OCI-LY3 (cell line): Measurements from ENCODE around the gene CHRDL2.
A peak's percentile ranks its signal among the peaks of the same experiment; 100 is the strongest.

Experiments
- H2AFZ ChIP-seq: fragments of 200-600, 300-600 bp; shearing (Covaris generic); 2 replicates; pipeline ENCODE4 v1.6.0; 2014; ENCODE audit warnings: antibody characterized with exemption, low read depth, low read length
- H3K27ac ChIP-seq: fragments of 200-600, 300-600 bp; sonication (generic); 2 replicates; pipeline ENCODE4 v1.5.1; 2014; ENCODE audit warnings: mild to moderate bottlenecking, low read length, moderate library complexity, mixed read lengths
- H3K27me3 ChIP-seq: fragments of 200-600, 300-600 bp; sonication (generic); 2 replicates; pipeline ENCODE4 v1.6.1; 2014; ENCODE audit warnings: low read depth, low read length, mixed read lengths
- H3K36me3 ChIP-seq: fragments of 200-600, 300-600 bp; sonication (generic); replicated peaks from 2 replicates; pipeline ENCODE3; 2014; ENCODE audit warnings: low read depth, low read length, mixed read lengths
- H3K4me1 ChIP-seq: fragments of 300-600, 200-600 bp; sonication (generic); 2 replicates; pipeline ENCODE4 v1.6.1; 2014; ENCODE audit warnings: low read length, mixed read lengths
- H3K4me2 ChIP-seq: fragments of 200-600, 300-600 bp; sonication (generic); 2 replicates; pipeline ENCODE4 v1.6.1; 2014; ENCODE audit warnings: low read length, mixed read lengths
- H3K4me3 ChIP-seq: fragments of 300-600, 200-600 bp; sonication (generic); 2 replicates; pipeline ENCODE4 v1.5.1; 2014; ENCODE audit warnings: antibody characterized with exemption, mild to moderate bottlenecking, low read length, moderate library complexity
- H3K79me2 ChIP-seq: fragments of 300-600, 200-600 bp; shearing (Covaris generic); 2 replicates; pipeline ENCODE4 v1.6.1; 2014; ENCODE audit warnings: mild to moderate bottlenecking, low read length, mixed read lengths
- H3K9ac ChIP-seq: fragments of 300-600, 200-600 bp; shearing (Covaris generic); 2 replicates; pipeline ENCODE4 v1.6.0; 2014; ENCODE audit warnings: mild to moderate bottlenecking, low read length, moderate library complexity
- H3K9me3 ChIP-seq: fragments of 200-600, 300-600 bp; shearing (Covaris generic); 2 replicates; pipeline ENCODE4 v1.6.1; 2014; ENCODE audit warnings: low read length, mixed read lengths; ENCODE audit not compliant: insufficient read depth
- H4K20me1 ChIP-seq: fragments of 200-600, 300-600 bp; sonication (generic); 2 replicates; pipeline ENCODE4 v1.6.1; 2016; ENCODE audit warnings: low read length, mixed read lengths; ENCODE audit not compliant: insufficient read depth
- EZH2phosphoT487 ChIP-seq: fragments of 200-600 bp; shearing (Covaris generic); IDR thresholded peaks from 2 replicates; pipeline ENCODE4 v1.6.1; 2018; ENCODE audit warnings: antibody characterized with exemption, mixed run types, low read depth
- TF ChIP-seq, protein P1 (sequence below): fragments of 200-600, 300-600 bp; sonication (generic); IDR thresholded peaks from 2 replicates; pipeline ENCODE4 v1.5.1; 2014; ENCODE audit warnings: antibody characterized with exemption, low read length, low read depth

Gene CHRDL2

GRCh38 chr11:74766905-74767304, 35.7 kb upstream of the CHRDL2 start:
- H3K4me1 ChIP-seq, result peaks cover 16% of the 10 kb centered on the region
- H3K36me3 ChIP-seq, result peaks cover 26% of the 10 kb centered on the region
- H3K27me3 ChIP-seq, result no peaks in the 10 kb centered on the region
- no peak overlapping the region for H3K4me3 ChIP-seq
- H3K79me2 ChIP-seq, result peaks cover 69% of the 10 kb centered on the region
- H4K20me1 ChIP-seq, result peaks cover 45% of the 10 kb centered on the region
- TF ChIP-seq, protein P1, sequence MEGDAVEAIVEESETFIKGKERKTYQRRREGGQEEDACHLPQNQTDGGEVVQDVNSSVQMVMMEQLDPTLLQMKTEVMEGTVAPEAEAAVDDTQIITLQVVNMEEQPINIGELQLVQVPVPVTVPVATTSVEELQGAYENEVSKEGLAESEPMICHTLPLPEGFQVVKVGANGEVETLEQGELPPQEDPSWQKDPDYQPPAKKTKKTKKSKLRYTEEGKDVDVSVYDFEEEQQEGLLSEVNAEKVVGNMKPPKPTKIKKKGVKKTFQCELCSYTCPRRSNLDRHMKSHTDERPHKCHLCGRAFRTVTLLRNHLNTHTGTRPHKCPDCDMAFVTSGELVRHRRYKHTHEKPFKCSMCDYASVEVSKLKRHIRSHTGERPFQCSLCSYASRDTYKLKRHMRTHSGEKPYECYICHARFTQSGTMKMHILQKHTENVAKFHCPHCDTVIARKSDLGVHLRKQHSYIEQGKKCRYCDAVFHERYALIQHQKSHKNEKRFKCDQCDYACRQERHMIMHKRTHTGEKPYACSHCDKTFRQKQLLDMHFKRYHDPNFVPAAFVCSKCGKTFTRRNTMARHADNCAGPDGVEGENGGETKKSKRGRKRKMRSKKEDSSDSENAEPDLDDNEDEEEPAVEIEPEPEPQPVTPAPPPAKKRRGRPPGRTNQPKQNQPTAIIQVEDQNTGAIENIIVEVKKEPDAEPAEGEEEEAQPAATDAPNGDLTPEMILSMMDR, result no peak
- no peak for TF ChIP-seq EZH2phosphoT487
- no peak overlapping the region for H3K4me2 ChIP-seq
- no peak overlapping the region for H2AFZ ChIP-seq
- H3K9me3 ChIP-seq, result no peaks in the 10 kb centered on the region
- H3K27ac ChIP-seq, result no peak overlapping the region
- H3K9ac ChIP-seq, result no peak overlapping the region

DNA sequence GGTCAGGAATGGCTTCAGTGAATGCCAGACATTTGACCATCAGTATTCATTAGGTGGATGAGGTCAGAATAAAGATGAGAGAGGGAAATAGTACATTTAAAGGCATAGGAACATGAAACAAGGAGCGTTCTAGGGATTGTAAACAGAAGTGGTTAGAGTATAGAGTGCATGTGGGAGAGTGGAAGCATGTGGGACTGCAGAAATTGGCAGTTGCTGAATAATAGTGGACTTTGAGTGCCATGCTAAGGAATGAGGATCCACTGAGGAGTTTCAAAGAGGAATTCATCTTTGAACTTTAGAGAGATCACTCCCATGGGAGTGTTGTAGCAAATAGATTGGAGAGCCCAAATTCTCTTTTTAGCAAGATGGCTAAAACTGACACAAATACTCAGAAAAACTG, 25.3 kb upstream of the CHRDL2 start:
- H3K4me3 ChIP-seq, result no peak overlapping the region

GRCh38 chr11:74755395-74755995, 24.3 kb upstream of the CHRDL2 start:
- no peak overlapping the region for H3K9ac ChIP-seq
- TF ChIP-seq, protein P1, result no peak
- TF ChIP-seq EZH2phosphoT487, result no peak
- peaks cover 9% of the 10 kb centered on the region for H3K36me3 ChIP-seq
- H3K79me2 ChIP-seq, result peaks cover 61% of the 10 kb centered on the region
- H3K27ac ChIP-seq, result no peak overlapping the region
- H3K9me3 ChIP-seq, result no peaks in the 10 kb centered on the region
- H3K4me2 ChIP-seq, result peak overlapping the region; percentile 64
- no peak overlapping the region for H2AFZ ChIP-seq
- peak overlapping the region; percentile 62; the same call in 1 of the 2 replicates for H3K4me3 ChIP-seq
- H3K4me1 ChIP-seq, result peaks cover 27% of the 10 kb centered on the region
- no peaks in the 10 kb centered on the region for H3K27me3 ChIP-seq
- H4K20me1 ChIP-seq, result peaks cover 42% of the 10 kb centered on the region

More for the DNA sequence above, 25.3 kb upstream of the CHRDL2 start:
- peaks cover 27% of the 10 kb centered on the region for H3K4me1 ChIP-seq
- no peaks in the 10 kb centered on the region for H3K9me3 ChIP-seq
- no peak overlapping the region for H2AFZ ChIP-seq
- peaks cover 34% of the 10 kb centered on the region for H4K20me1 ChIP-seq
- no peak overlapping the region for H3K9ac ChIP-seq
- H3K36me3 ChIP-seq, result peaks cover 9% of the 10 kb centered on the region
- peaks cover 50% of the 10 kb centered on the region for H3K79me2 ChIP-seq
- TF ChIP-seq EZH2phosphoT487, result no peak
- TF ChIP-seq, protein P1, result no peak
- H3K27me3 ChIP-seq, result no peaks in the 10 kb centered on the region
- no peak overlapping the region for H3K27ac ChIP-seq
- no peak overlapping the region for H3K4me2 ChIP-seq

DNA sequence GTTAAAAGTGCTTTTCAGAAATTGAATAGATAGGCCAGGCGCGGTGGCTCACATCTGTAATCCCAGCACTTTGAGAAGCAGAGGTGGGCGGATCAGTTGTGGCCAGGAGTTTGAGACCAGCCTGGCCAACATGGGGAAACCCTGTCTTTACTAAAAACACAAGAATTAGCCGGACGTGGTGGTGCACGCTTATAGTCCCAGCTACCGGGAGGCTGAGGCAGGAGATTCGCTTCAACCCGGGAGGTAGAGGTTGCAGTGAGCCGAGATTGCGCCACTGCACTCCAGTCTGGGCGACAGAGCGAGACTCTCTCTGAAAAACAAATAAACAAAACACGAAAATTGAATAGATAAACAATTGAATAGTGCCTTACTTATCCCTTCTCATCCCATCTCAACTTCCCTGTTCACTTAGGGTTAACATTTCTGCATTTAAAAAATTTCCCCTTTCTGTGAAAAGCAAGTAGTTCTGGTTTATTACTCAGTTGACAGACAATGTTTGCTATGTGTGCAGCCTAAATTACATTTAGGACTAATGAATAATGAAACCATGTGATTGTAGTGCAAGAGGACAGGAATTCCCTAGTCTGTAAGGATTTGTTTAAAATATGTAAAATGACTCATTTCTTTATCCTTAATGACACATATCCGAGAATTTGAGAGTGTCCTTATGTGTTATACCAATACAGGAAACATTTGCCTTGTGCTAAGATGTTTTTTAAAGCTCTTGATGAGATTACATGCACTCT, 23.5 kb upstream of the CHRDL2 start:
- H3K9ac ChIP-seq, result 0 out of 2 replicates have a peak overlapping the region, but pooled peaks have one; percentile 2
- H3K27ac ChIP-seq, result 0 out of 2 replicates have a peak overlapping the region, but pooled peaks have one; percentile 7
- peaks cover 69% of the 10 kb centered on the region for H3K79me2 ChIP-seq
- H3K4me2 ChIP-seq, result peak overlapping the region; percentile 64
- H3K36me3 ChIP-seq, result peaks cover 9% of the 10 kb centered on the region
- TF ChIP-seq EZH2phosphoT487, result no peak
- TF ChIP-seq, protein P1, result no peak
- H3K27me3 ChIP-seq, result no peaks in the 10 kb centered on the region
- peaks cover 34% of the 10 kb centered on the region for H3K4me1 ChIP-seq
- H3K9me3 ChIP-seq, result no peaks in the 10 kb centered on the region
- H3K4me3 ChIP-seq, result peak overlapping the region; percentile 62
- H4K20me1 ChIP-seq, result peaks cover 48% of the 10 kb centered on the region
- H2AFZ ChIP-seq, result no peak overlapping the region
